ENCODE measurements around the gene NRXN3. TPM values are rescaled to one million over a fixed set of nuclear protein-coding genes. Genes with fewer than 3 reads are reported as not detected.

Gene NRXN3
- total RNA-seq, 2 donors from 2014 or later, result 1.3 to 2.3 TPM

DNA sequence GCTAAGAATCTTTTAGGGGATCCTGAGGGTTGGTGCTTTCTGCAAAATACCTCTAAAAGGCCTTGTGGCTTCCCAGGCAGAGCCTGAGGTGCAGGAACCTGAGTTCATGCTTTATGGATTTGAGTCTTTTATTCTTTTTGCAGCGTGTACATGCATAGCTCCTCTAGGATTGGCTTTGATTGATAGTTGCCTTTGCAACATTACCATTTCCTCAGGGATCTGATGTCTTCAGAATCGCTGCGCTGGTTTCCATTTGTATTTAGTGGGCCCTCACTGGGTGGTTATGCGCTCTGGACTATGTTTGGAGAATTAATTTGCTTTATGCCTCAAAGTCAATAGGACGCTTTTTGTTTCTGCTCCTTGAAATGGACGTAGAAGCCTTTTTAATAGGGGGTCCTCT lies 16.1 kb downstream of the NRXN3 start:
- H3K4me1 ChIP-seq, result no peaks in the 10 kb centered on the region
- ATAC-seq, result no peak
- intact Hi-C loops (cut with DNase I), result no loop called here
- H3K27ac ChIP-seq, result no peak overlapping the region
- no peaks in the 10 kb centered on the region for H3K36me3 ChIP-seq (replicated peaks in 1 of 2; ENCODE audit: insufficient read depth in 1 of 2, low read depth in 2 of 2)
- no peak for DNase-seq
- no peaks in the 10 kb centered on the region for H3K9me3 ChIP-seq
- 59 to 76% methylated on average over 6 of the region's 6 CpGs for WGBS, 2 donors
- H3K27me3 ChIP-seq, result no peaks in the 10 kb centered on the region
- TF ChIP-seq, protein P1, sequence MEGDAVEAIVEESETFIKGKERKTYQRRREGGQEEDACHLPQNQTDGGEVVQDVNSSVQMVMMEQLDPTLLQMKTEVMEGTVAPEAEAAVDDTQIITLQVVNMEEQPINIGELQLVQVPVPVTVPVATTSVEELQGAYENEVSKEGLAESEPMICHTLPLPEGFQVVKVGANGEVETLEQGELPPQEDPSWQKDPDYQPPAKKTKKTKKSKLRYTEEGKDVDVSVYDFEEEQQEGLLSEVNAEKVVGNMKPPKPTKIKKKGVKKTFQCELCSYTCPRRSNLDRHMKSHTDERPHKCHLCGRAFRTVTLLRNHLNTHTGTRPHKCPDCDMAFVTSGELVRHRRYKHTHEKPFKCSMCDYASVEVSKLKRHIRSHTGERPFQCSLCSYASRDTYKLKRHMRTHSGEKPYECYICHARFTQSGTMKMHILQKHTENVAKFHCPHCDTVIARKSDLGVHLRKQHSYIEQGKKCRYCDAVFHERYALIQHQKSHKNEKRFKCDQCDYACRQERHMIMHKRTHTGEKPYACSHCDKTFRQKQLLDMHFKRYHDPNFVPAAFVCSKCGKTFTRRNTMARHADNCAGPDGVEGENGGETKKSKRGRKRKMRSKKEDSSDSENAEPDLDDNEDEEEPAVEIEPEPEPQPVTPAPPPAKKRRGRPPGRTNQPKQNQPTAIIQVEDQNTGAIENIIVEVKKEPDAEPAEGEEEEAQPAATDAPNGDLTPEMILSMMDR (IDR thresholded peaks at IDR 0.05), result no peak
- TF ChIP-seq POLR2A (IDR thresholded peaks at IDR 0.05), result no peak
- no peak overlapping the region for H3K4me3 ChIP-seq

DNA sequence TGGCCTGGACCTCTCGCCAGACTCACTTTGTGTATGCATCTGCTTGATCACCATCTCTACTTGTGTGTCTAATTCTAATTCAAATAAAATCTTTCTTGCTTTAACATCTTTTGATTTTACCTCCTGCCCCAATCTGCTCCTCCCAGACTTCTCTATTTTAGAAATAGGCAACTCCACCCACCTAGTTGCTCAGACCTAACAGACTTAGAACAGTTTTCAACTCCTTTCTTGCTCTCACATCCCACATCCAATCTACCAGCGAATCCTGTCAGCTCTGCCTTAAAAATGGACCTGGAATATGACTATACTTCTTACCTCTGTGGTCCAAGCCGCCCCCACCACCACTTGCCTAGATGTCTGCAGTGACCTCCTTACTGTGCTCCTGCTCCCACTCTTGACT lies 18.7 kb downstream of the NRXN3 start:
- Histone ChIP-seq H3K36me3 (replicated peaks in 1 of 2; ENCODE audit: insufficient read depth in 1 of 2, low read depth in 2 of 2) (no peaks in the 10 kb centered on the region), H3K27ac (no peak overlapping the region), H3K9me3 (no peaks in the 10 kb centered on the region), H3K4me1 (no peaks in the 10 kb centered on the region), H3K27me3 (no peaks in the 10 kb centered on the region), H3K4me3 (no peak overlapping the region)
- ATAC-seq, result no peak
- TF ChIP-seq, protein P1 (IDR thresholded peaks at IDR 0.05), result no peak
- no peak for TF ChIP-seq POLR2A (IDR thresholded peaks at IDR 0.05)
- 72 to 74% methylated on average over 3 of the region's 3 CpGs for WGBS, 2 donors
- intact Hi-C loops (cut with DNase I), result no loop called here
- DNase-seq, result no peak

DNA sequence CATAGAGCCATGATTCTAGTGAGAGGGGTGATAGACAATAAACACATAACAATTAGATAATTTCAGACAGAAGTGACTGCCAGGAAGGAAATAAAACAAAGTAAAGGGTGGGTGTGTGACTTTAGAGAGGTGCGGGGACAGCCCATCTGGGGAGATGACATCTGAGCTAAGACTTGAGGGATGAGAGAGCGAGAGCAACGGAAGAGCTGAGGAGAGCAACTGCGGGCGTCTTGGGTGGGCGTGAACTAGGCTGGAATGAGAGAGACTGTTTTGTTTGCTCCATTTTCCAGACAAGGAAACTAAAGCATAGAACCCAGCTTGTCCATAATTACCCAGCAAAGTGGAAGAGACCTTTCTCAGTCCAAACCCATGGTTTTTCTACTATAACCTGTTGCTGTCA lies 25.3 kb downstream of the NRXN3 start:
- DNase-seq, result no peak
- intact Hi-C loops (cut with DNase I), result no loop called here
- Histone ChIP-seq H3K4me1 (no peaks in the 10 kb centered on the region), H3K27me3 (no peaks in the 10 kb centered on the region), H3K27ac (no peak overlapping the region), H3K36me3 (replicated peaks in 1 of 2; ENCODE audit: insufficient read depth in 1 of 2, low read depth in 2 of 2) (no peaks in the 10 kb centered on the region), H3K9me3 (no peaks in the 10 kb centered on the region), H3K4me3 (no peak overlapping the region)
- TF ChIP-seq POLR2A (IDR thresholded peaks at IDR 0.05), result no peak
- TF ChIP-seq, protein P1 (IDR thresholded peaks at IDR 0.05), result no peak
- ATAC-seq, result no peak
- 78 to 82% methylated on average over 6 of the region's 6 CpGs for WGBS, 2 donors

DNA sequence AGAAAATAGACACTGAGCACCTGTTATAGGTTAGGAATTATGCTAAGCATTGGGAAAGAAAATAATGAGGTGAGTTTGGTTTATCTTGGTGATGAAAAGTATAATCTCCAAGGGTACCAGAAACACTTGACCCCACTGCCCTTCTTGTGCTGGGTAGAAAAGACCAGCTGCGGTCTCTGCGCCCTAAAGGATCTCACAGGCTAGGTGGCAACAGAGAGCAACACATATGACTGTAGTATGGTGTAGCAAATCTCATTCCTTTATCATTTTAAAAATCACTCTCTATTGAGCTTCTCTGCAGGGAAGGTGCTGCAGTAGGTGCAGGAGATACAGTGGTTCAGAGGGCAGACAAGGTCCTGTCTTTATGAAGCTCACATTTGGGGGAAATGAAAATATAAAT lies 26.1 kb downstream of the NRXN3 start:
- Histone ChIP-seq H3K27me3 (no peaks in the 10 kb centered on the region), H3K36me3 (replicated peaks in 1 of 2; ENCODE audit: insufficient read depth in 1 of 2, low read depth in 2 of 2) (no peaks in the 10 kb centered on the region), H3K27ac (no peak overlapping the region), H3K4me3 (no peak overlapping the region), H3K9me3 (no peaks in the 10 kb centered on the region), H3K4me1 (no peaks in the 10 kb centered on the region)
- intact Hi-C loops (cut with DNase I), result no loop called here
- TF ChIP-seq POLR2A (IDR thresholded peaks at IDR 0.05), result no peak
- TF ChIP-seq, protein P1 (IDR thresholded peaks at IDR 0.05), result no peak
- DNase-seq (no peak), ATAC-seq (no peak)
- 74 to 85% methylated on average over 2 of the region's 2 CpGs for WGBS, 2 donors

DNA sequence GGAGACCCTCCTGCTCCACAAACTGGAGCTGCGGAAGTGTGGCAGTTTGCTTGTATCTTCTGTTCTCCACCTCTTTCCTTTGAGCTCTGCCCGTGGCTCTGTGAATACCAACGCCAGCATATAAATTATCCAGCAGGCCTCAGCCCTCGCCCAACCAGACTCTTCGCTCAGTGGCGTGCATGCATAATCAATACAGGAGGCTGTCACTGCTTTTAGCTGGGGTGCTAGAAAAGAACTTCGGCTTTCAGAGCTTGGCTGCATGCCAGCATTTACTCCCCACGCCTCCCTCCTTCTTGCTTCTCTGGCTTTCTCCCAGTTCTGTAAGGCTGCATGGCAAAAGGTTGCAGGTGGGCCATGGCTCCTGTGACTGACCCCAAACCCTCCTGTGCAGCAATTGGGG lies 26.9 kb downstream of the NRXN3 start:
- no peak for DNase-seq
- 52 to 58% methylated on average over 8 of the region's 8 CpGs for WGBS, 2 donors
- Histone ChIP-seq H3K9me3 (no peaks in the 10 kb centered on the region), H3K4me1 (no peaks in the 10 kb centered on the region), H3K4me3 (no peak overlapping the region), H3K27ac (no peak overlapping the region), H3K36me3 (replicated peaks in 1 of 2; ENCODE audit: insufficient read depth in 1 of 2, low read depth in 2 of 2) (no peaks in the 10 kb centered on the region), H3K27me3 (no peaks in the 10 kb centered on the region)
- TF ChIP-seq, protein P1 (IDR thresholded peaks at IDR 0.05), result no peak
- no peak for TF ChIP-seq POLR2A (IDR thresholded peaks at IDR 0.05)
- no peak for ATAC-seq
- intact Hi-C loops (cut with DNase I), result no loop called here

All from body of pancreas (tissue), 4 donors.